Measurements from ENCODE around the gene ST6GALNAC3.

DNA sequence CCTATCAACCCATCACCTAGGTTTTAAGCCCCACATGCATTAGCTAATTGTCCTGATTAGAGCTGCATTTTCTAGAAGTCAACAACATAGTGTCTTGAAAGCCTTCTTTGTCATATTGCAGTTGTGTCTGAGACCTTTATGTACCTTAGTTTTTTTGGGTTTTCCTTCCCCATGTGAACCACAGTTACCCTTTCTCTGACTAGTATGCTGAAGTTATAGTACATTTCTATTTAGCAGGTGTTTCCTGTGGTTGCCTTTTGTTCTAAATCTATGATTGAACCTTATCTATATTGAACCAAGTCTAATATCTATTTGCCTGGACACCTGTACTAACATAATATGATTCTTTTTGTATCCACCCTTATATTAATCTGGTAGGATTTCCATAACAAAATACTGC lies 135.6 kb downstream of the ST6GALNAC3 start:
- TF ChIP-seq CTCF (IDR thresholded peaks at IDR 0.05): no peak
- no peak for TF ChIP-seq POLR2A (IDR thresholded peaks at IDR 0.05)
